GM12864 (cell line): Measurements from ENCODE around the gene MAP3K4.

Experiments used
- DNase-seq: peaks from one replicate; pipeline ENCODE4 v3.0.0-alpha.2; 2011; ENCODE audit warnings: low read depth
- H3K4me3 ChIP-seq: 2 replicates; pipeline ENCODE4 v1.5.1; 2011; ENCODE audit warnings: mild to moderate bottlenecking, low read depth, low read length, control low read depth
- CTCF ChIP-seq: IDR thresholded peaks from 2 replicates; pipeline ENCODE4 v1.5.1; 2011; ENCODE audit warnings: low read depth, mild to moderate bottlenecking, moderate library complexity, low read length, control low read depth, inconsistent platforms; ENCODE audit errors: missing control alignments

The MAP3K4 gene

DNA sequence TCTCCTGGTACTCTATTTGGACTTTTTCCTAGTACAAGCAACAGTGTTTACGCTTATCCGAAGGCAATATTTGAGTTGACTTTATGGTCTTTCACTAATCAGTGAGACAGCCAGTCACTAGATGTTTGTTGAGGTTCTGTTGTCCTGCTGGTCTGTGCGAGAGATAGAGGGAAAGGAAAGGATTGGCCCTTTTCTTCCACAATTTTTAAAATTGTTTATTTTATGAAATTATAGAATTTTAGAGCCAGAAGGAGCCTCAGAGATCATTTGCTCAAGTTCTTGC lies 44.4 kb downstream of the MAP3K4 start:
- H3K4me3 ChIP-seq = no peak overlapping the region
- no peak for DNase-seq
- TF ChIP-seq CTCF = no peak

DNA sequence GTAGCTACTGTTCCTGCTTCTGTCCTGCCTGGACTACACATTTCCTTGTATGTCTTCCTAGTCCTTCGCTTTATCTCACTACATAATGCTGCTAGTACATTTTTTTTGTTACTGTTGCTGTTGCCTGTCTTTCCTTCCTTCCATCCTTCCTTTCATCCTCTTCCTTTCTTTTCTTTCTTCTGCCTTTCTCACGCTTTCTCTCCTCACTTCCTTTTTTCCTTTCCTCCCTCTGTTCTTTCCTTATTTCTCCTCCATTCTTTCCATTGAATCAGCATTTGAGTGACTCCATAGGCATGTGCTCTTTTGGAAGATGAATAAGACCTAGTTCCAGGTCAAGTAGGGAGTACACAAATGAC lies 46.3 kb downstream of the MAP3K4 start:
- DNase-seq = no peak
- no peak for TF ChIP-seq CTCF
- H3K4me3 ChIP-seq = no peak overlapping the region

DNA sequence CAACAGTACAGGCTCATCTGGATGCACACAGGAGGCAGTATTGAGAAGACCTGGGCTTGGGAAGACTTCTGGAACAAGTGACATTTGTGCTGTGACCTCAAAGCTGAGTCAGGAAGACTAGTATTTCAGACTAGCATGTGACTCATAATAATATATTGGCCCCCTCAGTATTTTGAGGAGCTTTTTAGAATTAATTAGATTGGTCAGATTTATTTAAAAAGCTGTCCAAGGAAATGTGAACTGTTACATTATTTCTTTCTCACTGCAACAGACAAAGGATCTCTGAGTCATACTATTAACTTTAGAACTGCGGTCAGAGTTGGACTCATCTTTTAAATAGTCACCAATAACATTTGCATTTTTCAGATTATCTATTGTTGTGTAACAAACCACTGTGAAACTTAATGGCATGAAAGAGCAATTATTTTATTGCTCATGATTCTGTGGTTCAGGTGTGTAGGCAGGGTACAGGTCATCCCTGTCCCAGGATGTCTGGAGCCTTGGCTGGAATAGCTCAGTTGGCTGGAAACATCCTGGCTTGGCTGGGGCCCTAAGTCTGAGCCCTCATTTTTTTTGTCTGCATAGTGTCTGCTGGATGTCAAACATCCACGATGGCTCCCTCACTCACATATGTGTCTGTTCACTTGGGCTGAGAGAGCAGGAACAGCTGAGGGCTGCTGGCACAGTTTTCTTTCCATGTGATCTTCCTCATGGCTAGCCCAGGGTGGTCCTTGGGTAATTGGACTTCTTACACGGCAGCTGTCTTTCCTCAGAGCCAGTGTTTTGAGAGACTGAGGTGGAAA lies 46.9 kb downstream of the MAP3K4 start:
- DNase-seq = no peak
- no peak overlapping the region for H3K4me3 ChIP-seq
- TF ChIP-seq CTCF = no peak

DNA sequence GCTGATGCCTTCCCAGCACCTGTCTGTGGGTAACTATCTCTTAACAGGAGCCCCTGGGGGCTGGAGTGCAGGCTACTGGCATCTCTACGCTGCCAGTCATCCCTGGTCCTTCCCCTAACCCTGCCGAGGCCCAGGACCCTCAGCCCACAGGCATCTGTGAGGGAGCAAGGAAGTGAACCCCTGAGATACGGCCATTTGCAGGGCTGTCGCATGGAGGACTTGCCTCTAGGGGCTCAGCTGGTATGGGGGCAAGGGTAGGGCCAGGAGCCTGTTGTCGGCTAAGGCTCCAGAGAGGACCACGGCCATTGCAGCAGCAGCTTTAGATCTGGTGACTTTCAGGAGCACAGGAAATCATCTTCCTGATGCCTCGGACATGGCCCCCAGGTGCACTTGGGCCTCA lies 49.7 kb downstream of the MAP3K4 start:
- no peak overlapping the region for H3K4me3 ChIP-seq
- TF ChIP-seq CTCF = no peak
- DNase-seq = no peak

DNA sequence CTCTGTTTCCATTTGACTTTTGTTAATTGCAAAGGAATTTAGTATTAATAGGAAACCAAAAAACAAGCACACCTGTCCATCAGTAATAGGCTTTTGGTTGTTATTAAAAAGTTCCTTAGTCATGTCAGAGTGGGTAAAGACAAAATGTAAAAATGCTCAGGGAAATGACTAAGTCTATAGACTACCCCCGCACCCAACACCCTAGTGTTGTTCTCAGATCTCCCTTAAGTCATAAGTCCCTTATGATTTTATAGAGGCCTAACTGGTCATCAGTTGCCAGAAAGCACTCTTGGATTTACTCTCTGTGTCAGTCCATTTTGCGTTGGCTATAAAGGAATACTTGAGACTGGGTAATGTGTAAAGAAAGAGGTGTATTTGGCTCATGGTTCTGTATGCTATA lies 52.8 kb downstream of the MAP3K4 start:
- no peak for TF ChIP-seq CTCF
- DNase-seq = no peak
- no peak overlapping the region for H3K4me3 ChIP-seq

DNA sequence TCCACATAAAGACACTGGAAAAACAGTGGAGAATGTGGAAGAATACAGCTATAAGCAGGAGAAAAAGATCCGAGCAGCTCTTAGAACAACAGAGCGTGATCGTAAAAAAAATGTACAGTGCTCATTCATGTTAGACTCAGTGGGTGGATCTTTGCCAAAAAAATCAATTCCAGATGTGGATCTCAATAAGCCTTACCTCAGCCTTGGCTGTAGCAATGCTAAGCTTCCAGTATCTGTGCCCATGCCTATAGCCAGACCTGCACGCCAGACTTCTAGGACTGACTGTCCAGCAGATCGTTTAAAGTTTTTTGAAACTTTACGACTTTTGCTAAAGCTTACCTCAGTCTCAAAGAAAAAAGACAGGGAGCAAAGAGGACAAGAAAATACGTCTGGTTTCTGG lies 57.1 kb downstream of the MAP3K4 start:
- TF ChIP-seq CTCF = no peak
- no peak overlapping the region for H3K4me3 ChIP-seq
- DNase-seq = no peak

GRCh38 chr6:161050134-161050765 lies 58.7 kb downstream of the MAP3K4 start:
- H3K4me3 ChIP-seq = no peak overlapping the region
- DNase-seq = no peak
- no peak for TF ChIP-seq CTCF
